D721Med (cell line): ENCODE results near the gene CNGA2.

Experiments
- DNase-seq: peaks from one replicate; pipeline ENCODE4 v3.0.0; 2011; ENCODE audit warnings: low spot score; ENCODE audit not compliant: insufficient read length
- FAIRE-seq: peaks from 2 replicates; lab custom pipeline; 2011; peaks lifted over from hg19 to GRCh38; lab: Jason Lieb, UNC
- CTCF ChIP-seq: IDR thresholded peaks from 2 replicates; pipeline ENCODE4 v1.5.1; 2012; ENCODE audit warnings: mild to moderate bottlenecking, control low read depth; ENCODE audit not compliant: insufficient read depth; ENCODE audit errors: missing control alignments

Gene CNGA2

GRCh38 chrX:151734446-151734845 is at the start of gene CNGA2:
TSS of gene CNGA2 (plus strand) at chrX:151734746. CDS start at chrX:151738484, 3,738 bp downstream.
- no peak for TF ChIP-seq CTCF
- no peak for FAIRE-seq
- no peak for DNase-seq

GRCh38 chrX:151687635-151688034 is 46.9 kb upstream of the CNGA2 start:
- FAIRE-seq (no peak), DNase-seq (no peak)
- TF ChIP-seq CTCF: no peak

GRCh38 chrX:151688695-151689094 is 45.9 kb upstream of the CNGA2 start:
- FAIRE-seq (no peak), DNase-seq (no peak)
- TF ChIP-seq CTCF: no peak

GRCh38 chrX:151692825-151693224 is 41.7 kb upstream of the CNGA2 start:
- FAIRE-seq: no peak
- TF ChIP-seq CTCF: no peak

GRCh38 chrX:151694121-151694520 is 40.4 kb upstream of the CNGA2 start:
- FAIRE-seq: no peak
- TF ChIP-seq CTCF: no peak

More at GRCh38 chrX:151692825-151693224, 41.7 kb upstream of the CNGA2 start:
- DNase-seq: no peak

GRCh38 chrX:151694661-151695582 is 39.6 kb upstream of the CNGA2 start, which contains the start of gene PRRG3:
TSS of gene PRRG3 (plus strand) at chrX:151695458. CDS start at chrX:151698815, 3,357 bp downstream.
- DNase-seq (no peak), FAIRE-seq (no peak)
- TF ChIP-seq CTCF: no peak

More at GRCh38 chrX:151694121-151694520, 40.4 kb upstream of the CNGA2 start:
- DNase-seq: no peak
